GM12891 (cell line): Measurements from ENCODE around the gene SLC12A9.

ENCODE experiments used
- PAX5 ChIP-seq: IDR thresholded peaks from 2 replicates; pipeline ENCODE4 v1.6.1; 2011; ENCODE audit warnings: low read length, moderate library complexity, mild to moderate bottlenecking; ENCODE audit not compliant: insufficient read depth, severe bottlenecking
- POLR2A ChIP-seq: IDR thresholded peaks from 2 replicates; pipeline ENCODE4 v1.6.1; 2011; ENCODE audit warnings: low read depth, low read length, control low read depth
- POLR2AphosphoS5 ChIP-seq: IDR thresholded peaks from 2 replicates; pipeline ENCODE4 v1.6.1; 2011; ENCODE audit warnings: low read depth, low read length, control low read depth
- TAF1 ChIP-seq: IDR thresholded peaks from 2 replicates; pipeline ENCODE4 v1.6.1; 2011; ENCODE audit warnings: low read depth, low read length, control low read depth

- TF ChIP-seq PAX5 (no peak), POLR2A (no peak), POLR2AphosphoS5 (no peak), TAF1 (no peak)
Observed at GRCh38 chr7:100861616-100861985, 9.1 kb downstream of the SLC12A9 start.
